ENCODE data around the gene PLSCR1. TPM values are rescaled to one million over a fixed set of nuclear protein-coding genes. Genes with fewer than 3 reads are reported as not detected.

The PLSCR1 gene
- total and polyA plus RNA-seq, 9 of the 15 experiments (the other 6 are each of a cell fraction or from before 2014, with no cell fraction given): 40.6 to 122 (median 69.1) TPM

- H3K36me3 ChIP-seq (ENCODE audit: control insufficient read depth, insufficient read depth, low read length): no peaks in the 10 kb centered on the region
- FAIRE-seq (no peak), DNase-seq (ENCODE audit: extremely low read depth in 1 of 4, low spot score in 3 of 4) (no peak), ATAC-seq (no peak)
- no peaks in the 10 kb centered on the region for H4K20me1 ChIP-seq (replicated peaks; ENCODE audit: control insufficient read depth, insufficient read depth, low read length)
- H3K9me3 ChIP-seq (replicated peaks; ENCODE audit: control insufficient read depth, insufficient read depth, low read depth, low read length): no peaks in the 10 kb centered on the region
- CTCF ChIA-PET (ENCODE audit: low intra/inter-chr PET ratio): no interaction called here
- no peaks in the 10 kb centered on the region for H3K9me1 ChIP-seq (ENCODE audit: control insufficient read depth, insufficient read depth, low read length)
- no peaks in the 10 kb centered on the region for H3K27me3 ChIP-seq (ENCODE audit: control insufficient read depth in 2 of 2, insufficient read depth in 2 of 2, low read length in 2 of 2)
- H2AFZ ChIP-seq (ENCODE audit: low read depth, low read length): peak overlapping the region; percentile 56
- no peak for TF ChIP-seq LCOR (CRISPR knock-in tag; IDR thresholded peaks at IDR 0.05)
- TF ChIP-seq TCF15 (CRISPR knock-in tag; IDR thresholded peaks at IDR 0.05): no peak
- no peak for TF ChIP-seq ZBTB8A (IDR thresholded peaks at IDR 0.05; ENCODE audit: partially characterized antibody)
- no peak for TF ChIP-seq THRA (IDR thresholded peaks at IDR 0.05)
- TF ChIP-seq NR2C1 (IDR thresholded peaks at IDR 0.05): no peak
- TF ChIP-seq NR2C1 (tag; IDR thresholded peaks at IDR 0.05): no peak
- no peak for TF ChIP-seq DPF2 (IDR thresholded peaks at IDR 0.05)
- H3K4me3 ChIP-seq: no peak overlapping the region
- intact Hi-C loops (cut with micrococcal nuclease) (no loop called here), in situ Hi-C loops (cut with MboI) (no loop called here)
- H3K4me2 ChIP-seq (ENCODE audit: insufficient read depth, low read length): no peak overlapping the region
- H3K79me2 ChIP-seq (ENCODE audit: control insufficient read depth, insufficient read depth, low read length): peaks cover 2% of the 10 kb centered on the region; the same call in 2 of the 3 replicates
- peaks cover 0 to 15% of the 10 kb centered on the region in 2 experiments; a peak in 3 of 5 replicates for H3K4me1 ChIP-seq (replicated peaks in 1 of 2; ENCODE audit: control insufficient read depth in 2 of 2, insufficient read depth in 2 of 2, low read length in 2 of 2)
- H3K9ac ChIP-seq (ENCODE audit: insufficient read depth in 1 of 2, low read depth in 2 of 2, low read length in 2 of 2): no peak overlapping the region
- no TSS peak for BruUV-seq (replicated peaks)
- POLR2A ChIA-PET: no interaction called here
- H3K27ac ChIP-seq (ENCODE audit: extremely low read depth, low read depth, low read length): no peak overlapping the region
These were observed 5.7 kb upstream of the PLSCR1 start for GRCh38 chr3:146550070-146550615.

Data from K562 (cell line).